Urothelium cell line (cell line): ENCODE results near the gene XPC.

Experiments
- DNase-seq: peaks from one replicate; pipeline ENCODE4 v3.0.0; 2011; ENCODE audit warnings: low spot score, mixed read lengths
- FAIRE-seq: peaks from 2 replicates; lab custom pipeline; 2011; peaks lifted over from hg19 to GRCh38; lab: Jason Lieb, UNC

The XPC gene

GRCh38 chr3:14138109-14138877, 40.1 kb downstream of the XPC start:
- DNase-seq = no peak
- FAIRE-seq = no peak

- DNase-seq = no peak
- FAIRE-seq = no peak
Measured at GRCh38 chr3:14137445-14137844, 41.0 kb downstream of the XPC start.

- FAIRE-seq = no peak
- DNase-seq = no peak
Measured at GRCh38 chr3:14137004-14137403, 41.4 kb downstream of the XPC start.

- FAIRE-seq (no peak), DNase-seq (no peak)
Measured at GRCh38 chr3:14135581-14135980, 42.8 kb downstream of the XPC start.

- DNase-seq (no peak), FAIRE-seq (no peak)
Measured at GRCh38 chr3:14134291-14134690, 44.1 kb downstream of the XPC start.

GRCh38 chr3:14133876-14134275, 44.5 kb downstream of the XPC start:
- FAIRE-seq (no peak), DNase-seq (no peak)

- DNase-seq (no peak), FAIRE-seq (no peak)
Measured at GRCh38 chr3:14133188-14133800, 45.1 kb downstream of the XPC start.

GRCh38 chr3:14132689-14133088, 45.7 kb downstream of the XPC start:
- DNase-seq = no peak
- FAIRE-seq = no peak

DNA sequence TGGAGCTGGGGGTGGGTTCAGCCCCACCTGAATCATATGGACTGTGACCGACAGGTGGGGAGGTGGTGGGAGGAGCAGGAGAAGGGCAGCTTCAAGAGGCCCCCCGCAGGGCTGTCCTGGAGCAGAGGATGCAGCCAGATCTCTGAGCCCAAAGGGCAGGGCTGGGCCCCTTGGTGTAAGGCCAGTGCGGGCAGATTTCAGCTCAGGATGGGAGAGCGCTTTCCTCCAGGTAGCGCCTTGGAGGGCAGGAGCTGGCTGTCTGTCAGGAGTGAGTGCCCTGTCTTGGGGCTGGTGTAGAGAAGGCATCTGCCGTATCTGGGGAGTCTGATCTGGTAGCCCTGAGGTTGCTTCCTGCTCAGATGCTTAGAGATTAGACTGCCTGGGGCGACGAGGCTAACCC, 46.3 kb downstream of the XPC start:
- FAIRE-seq = no peak
- no peak for DNase-seq

DNA sequence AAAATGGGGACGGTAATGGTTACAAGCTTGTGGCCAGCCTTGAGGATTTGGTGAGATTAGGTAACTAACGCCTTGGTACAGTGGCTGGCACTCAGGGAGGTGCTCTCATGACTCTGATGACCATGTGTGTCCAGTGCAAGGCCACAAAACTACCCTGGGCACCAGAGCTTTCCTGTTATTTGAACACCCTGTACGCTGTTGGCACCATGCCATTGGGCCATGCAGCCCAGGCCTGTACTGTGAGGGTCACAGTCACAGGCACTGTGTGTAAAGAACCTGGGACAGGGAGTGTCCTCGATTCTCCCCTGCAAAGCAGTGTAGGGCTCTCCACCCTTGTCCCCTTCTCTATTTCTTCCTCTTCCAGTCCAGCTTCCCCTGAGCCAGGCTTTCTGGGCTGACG, 47.3 kb downstream of the XPC start:
- FAIRE-seq = no peak
- no peak for DNase-seq

DNA sequence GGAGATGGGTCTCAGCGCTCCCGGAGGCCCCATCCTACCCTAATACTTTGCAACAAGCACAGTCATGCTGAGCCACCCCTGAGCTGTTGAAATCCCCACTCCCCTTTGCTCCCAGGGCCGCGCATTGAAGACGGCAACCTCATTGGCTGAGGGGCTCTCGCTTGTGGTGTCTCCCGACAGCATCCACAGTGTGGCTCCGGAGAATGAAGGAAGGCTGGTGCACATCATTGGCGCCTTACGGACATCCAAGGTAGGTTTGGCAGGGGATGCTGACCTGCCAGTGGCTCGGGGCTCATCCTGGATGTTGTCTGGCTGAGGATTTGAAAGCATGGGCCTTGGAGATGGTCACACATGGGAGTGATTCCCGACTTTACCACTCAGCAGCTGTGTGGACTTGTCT, 47.7 kb downstream of the XPC start:
- no peak for FAIRE-seq
- no peak for DNase-seq

DNA sequence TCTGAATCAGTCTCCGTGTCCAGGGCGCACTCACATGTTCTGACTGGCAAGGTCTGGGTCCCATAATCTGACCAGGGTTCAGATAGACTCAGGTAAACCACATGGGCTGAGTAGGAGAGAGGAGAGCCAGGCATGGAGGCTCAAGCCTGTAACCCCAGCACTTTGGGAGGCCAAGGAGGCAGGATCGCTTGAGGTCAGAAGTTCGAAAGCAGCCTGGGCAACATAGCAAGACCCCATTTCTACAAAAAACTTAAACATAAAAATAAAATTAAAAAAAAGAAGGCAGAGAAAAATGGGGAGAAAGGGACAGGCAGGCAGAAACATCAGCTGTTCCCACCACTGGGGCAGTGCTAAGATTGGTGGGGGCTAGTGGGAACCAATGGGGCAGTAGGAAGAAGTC, 48.2 kb downstream of the XPC start:
- DNase-seq (no peak), FAIRE-seq (no peak)

DNA sequence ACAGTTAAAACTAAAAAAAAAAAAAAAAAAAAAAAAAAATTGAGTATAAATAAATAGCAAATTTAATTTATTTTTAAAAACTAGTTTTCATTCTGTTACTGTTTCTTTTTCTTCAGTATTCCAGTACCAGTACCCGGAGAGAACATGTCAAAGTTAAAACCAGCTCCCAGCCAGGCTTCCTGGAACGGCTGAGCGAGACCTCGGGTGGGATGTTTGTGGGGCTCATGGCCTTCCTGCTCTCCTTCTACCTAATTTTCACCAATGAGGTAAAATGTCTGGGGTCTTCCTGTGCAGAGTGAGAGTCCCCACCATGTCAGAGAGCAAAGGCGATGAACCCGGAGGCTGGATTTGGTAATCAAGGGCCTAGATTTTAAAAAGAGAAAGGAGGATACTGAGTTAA, 49.1 kb downstream of the XPC start:
- DNase-seq (no peak), FAIRE-seq (no peak)

DNA sequence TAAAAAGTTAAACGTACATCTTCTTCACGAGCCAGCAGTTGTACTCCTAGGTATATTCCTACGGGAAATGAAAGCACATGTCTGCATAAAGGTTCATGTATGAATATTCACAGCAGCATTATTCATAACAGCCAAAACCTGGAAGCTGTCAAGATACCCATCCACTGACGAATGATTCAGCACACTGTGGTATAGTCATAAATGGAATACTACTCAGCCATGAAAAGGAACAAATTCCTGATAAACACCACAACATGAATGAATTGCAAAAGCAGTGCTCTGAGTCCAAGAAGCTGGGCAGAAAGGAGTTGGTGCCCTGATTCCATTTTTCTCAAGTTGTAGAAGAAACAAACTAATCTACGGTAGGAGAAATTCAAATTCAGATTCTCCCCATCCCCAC, 49.7 kb downstream of the XPC start:
- FAIRE-seq (no peak), DNase-seq (no peak)

DNA sequence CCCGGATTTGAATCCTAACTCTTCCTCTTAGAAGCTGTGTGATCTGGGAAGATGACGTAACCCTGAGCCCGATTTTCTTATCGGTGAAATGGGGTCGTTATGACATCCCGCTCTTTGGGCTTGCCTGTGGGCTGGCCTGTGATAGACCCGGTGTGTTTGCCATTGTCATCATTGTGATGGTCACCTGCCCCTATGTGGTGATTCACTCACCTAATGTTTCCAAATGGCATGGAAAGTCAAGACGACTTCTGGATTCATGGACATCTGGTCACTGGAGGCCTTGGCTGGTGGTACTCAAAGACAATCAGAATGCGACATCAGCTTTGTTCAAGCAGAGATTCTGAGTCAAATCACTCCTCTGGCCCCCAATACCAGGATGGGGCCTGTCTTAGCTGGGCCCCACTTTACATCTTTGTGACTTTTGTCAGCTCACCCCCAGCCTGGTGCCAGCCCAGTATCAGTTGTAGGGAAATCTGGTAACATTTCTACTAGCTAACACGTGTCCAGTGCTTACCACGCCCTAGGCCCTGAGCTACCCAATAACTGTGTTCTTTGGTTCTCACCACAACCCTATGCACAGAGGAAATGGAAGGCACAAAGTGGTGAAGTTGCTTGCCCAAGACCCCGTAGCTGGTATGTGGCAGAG, 50.8 kb downstream of the XPC start:
- DNase-seq = no peak
- FAIRE-seq = no peak

- DNase-seq (no peak), FAIRE-seq (no peak)
Measured at GRCh38 chr3:14126887-14127505, 51.4 kb downstream of the XPC start.

DNA sequence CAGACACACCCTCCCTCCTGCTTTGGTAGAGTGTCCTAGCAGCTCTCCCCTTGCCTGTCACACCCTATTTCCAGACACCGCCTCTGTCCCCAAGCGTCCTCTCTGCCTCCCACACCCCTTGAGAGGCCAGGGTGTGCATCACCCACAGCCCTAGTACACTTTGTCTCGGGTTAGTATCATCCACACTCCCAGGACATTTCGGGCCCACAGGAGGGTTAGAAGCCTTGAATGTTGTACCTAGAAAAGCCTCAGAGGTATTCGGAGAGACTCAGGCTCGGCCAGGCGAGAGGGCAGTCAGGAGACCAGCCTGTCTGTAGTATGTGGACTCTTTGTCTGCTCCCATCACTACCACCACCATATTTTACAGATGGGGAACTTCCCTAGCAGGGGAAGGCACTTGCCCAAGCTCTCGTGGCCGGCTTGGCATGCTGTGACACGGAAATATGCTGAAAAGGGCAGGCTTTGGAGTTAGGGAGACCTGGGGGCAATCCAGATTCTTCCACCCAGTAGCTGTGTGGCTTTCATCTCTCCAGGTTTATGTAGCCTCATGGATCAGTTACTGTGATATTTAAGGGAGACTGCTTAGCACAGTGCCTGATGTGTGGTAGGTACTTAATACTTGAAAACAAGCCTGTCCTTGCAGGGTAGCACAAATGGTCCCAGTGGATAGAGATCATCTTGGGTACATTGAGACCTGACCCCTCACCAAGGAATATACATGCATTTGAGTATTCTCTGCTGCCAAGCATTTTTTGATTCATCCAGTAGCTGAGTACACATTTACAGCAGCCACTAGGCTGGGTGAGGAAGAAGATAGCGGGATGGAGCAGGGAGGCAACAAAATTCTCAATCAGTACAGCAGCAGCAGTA, 52.1 kb downstream of the XPC start:
- FAIRE-seq (no peak), DNase-seq (no peak)

DNA sequence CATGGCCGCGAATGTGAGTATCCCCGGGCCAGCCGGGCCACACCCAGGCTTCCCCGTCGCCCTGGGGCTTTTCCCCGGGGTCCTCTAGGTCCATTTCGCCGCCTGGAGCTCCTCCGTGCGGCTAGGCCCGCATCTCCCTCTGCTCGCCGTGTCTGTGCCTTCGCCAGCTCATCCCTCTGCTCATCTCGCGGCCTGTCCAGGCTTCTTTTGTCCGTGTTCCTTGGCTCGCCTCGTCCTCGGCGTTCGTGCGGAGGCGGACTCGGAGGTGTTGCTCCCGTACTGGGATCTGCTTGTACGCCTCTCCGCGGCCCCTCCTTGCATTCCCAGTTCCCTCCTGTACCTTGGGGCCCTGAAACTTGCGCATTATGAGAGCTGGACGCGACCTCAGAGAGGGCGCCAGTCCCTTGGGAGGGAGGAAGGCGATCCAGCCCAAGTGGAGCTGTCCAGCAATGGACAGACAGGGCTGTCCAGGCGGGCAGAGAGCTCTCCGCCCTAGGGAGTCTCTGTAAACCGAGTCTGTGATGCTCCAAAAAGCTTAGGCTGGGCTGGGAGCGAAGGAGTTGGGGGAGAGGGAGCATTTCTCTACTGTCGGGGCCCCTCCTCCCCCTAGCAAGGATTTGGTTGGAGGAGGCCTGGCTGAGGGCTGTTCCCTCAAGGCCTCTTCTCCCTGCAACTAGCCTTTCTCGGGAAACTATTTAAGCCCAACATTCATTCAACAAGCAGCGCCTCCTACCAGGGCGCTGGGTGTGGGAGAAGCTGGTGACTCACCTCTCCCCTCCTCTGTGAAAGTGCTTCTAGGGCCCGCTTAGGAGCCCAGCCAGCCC, 53.0 kb downstream of the XPC start:
- FAIRE-seq (no peak), DNase-seq (peak; percentile 84)

- peak; percentile 100 for DNase-seq
- no peak for FAIRE-seq
Measured at GRCh38 chr3:14124615-14125192, 53.7 kb downstream of the XPC start, which contains the start of the genes CHCHD4 and TMEM43. CHCHD4 (minus strand) TSS chr3:14124870; CDS start chr3:14124676, 194 bp downstream. TMEM43 (plus strand) TSS chr3:14125052; CDS start chr3:14125194, 142 bp downstream.
